PC-9 (cell line): ENCODE measurements around the gene HSFX1. TPM values are rescaled to one million over a fixed set of nuclear protein-coding genes. Genes with fewer than 3 reads are reported as not detected.

Experiments
- BruUV-seq: library from RNA; stranded (reverse); fragments of 400-500 nt; replicated peaks from 2 replicates; lab custom pipeline; 2021; lab: Mats Ljungman, UMichigan
- CTCF ChIA-PET: fragments of 300-600 bp; sonication (Branson Sonifier 250); formaldehyde crosslinking; loops from one replicate; lab custom pipeline; 2022; ENCODE audit warnings: antibody characterized with exemption; lab: Charles Lee
- POLR2A ChIA-PET: fragments of 300-600 bp; sonication (Branson Sonifier 250); formaldehyde crosslinking; loops from one replicate; lab custom pipeline; 2022; ENCODE audit warnings: antibody characterized with exemption; ENCODE audit not compliant: unreplicated experiment; lab: Charles Lee
- DNase-seq, 2 experiments: peaks; one replicate each; pipeline versions ENCODE4 v3.0.0 to v3.0.0-alpha.2; 2015 to 2022; ENCODE audit warnings: mixed read lengths in 1 of 2
- H2AFZ ChIP-seq: fragments of 200-600 bp; sonication (generic); 2 replicates; pipeline ENCODE4 v1.8.1; 2017; ENCODE audit warnings: antibody characterized with exemption
- H3F3A ChIP-seq: fragments of 200-600 bp; sonication (generic); 2 replicates; pipeline ENCODE4 v1.8.1; 2017; ENCODE audit warnings: antibody characterized with exemption, mild to moderate bottlenecking, low read depth; ENCODE audit not compliant: insufficient read depth
- H3K27ac ChIP-seq: fragments of 200-600 bp; sonication (generic); 2 replicates; pipeline ENCODE4 v1.6.1; 2016; ENCODE audit warnings: mixed run types
- H3K27me3 ChIP-seq: fragments of 200-600 bp; sonication (generic); 2 replicates; pipeline ENCODE4 v1.6.1; 2016; ENCODE audit warnings: low read depth, mixed run types; ENCODE audit not compliant: insufficient read depth
- H3K36me3 ChIP-seq: fragments of 200-600 bp; sonication (generic); 2 replicates; pipeline ENCODE4 v1.6.1; 2016; ENCODE audit warnings: low read depth, mixed run types
- H3K4me1 ChIP-seq: fragments of 200-600 bp; sonication (generic); replicated peaks from 2 replicates; pipeline ENCODE4 v1.6.1; 2016; ENCODE audit warnings: mixed run types; ENCODE audit not compliant: insufficient read depth
- H3K4me2 ChIP-seq: fragments of 200-600 bp; sonication (generic); 2 replicates; pipeline ENCODE4 v1.6.1; 2017; ENCODE audit warnings: mixed run types
- H3K4me3 ChIP-seq: fragments of 200-600 bp; sonication (generic); 2 replicates; pipeline ENCODE4 v1.6.1; 2016; ENCODE audit warnings: mixed run types
- H3K79me2 ChIP-seq: fragments of 200-600 bp; sonication (generic); 2 replicates; pipeline ENCODE4 v1.6.1; 2017; ENCODE audit warnings: low read depth, mixed run types
- H3K9me2 ChIP-seq: fragments of 200-600 bp; sonication (generic); 2 replicates; pipeline ENCODE4 v1.8.1; 2017; ENCODE audit warnings: mild to moderate bottlenecking; ENCODE audit not compliant: insufficient read depth
- H3K9me3 ChIP-seq: fragments of 200-600 bp; sonication (generic); 2 replicates; pipeline ENCODE4 v1.8.1; 2016; ENCODE audit warnings: low read depth; ENCODE audit not compliant: insufficient read depth
- H4K20me1 ChIP-seq: fragments of 200-600 bp; sonication (generic); 2 replicates; pipeline ENCODE4 v1.8.1; 2017; ENCODE audit not compliant: insufficient read depth
- EZH2 ChIP-seq: fragments of 200-600 bp; sonication (generic); IDR thresholded peaks from 2 replicates; pipeline ENCODE4 v1.8.0; 2017; ENCODE audit warnings: antibody characterized with exemption, low read depth
- intact Hi-C: fragments of 100-400 bp; cut with micrococcal nuclease; formaldehyde crosslinking; loops from one replicate; pipeline ENCODE4 v1.10.0; 2022; ENCODE audit not compliant: unreplicated experiment
- total RNA-seq: library from RNA; stranded (reverse); gene quantifications from 2 replicates; pipeline ENCODE4 v1.2.3, GENCODE V29; 2021
- TF ChIP-seq, protein P1 (sequence below): fragments of 200-600 bp; sonication (generic); conservative IDR thresholded peaks from 2 replicates; pipeline ENCODE4 v1.6.1; 2017; ENCODE audit warnings: mixed run types, antibody characterized with exemption, mild to moderate bottlenecking, moderate library complexity

HSFX1 gene
- total RNA-seq, 1 experiment from 2014 or later: 2.4 TPM

DNA sequence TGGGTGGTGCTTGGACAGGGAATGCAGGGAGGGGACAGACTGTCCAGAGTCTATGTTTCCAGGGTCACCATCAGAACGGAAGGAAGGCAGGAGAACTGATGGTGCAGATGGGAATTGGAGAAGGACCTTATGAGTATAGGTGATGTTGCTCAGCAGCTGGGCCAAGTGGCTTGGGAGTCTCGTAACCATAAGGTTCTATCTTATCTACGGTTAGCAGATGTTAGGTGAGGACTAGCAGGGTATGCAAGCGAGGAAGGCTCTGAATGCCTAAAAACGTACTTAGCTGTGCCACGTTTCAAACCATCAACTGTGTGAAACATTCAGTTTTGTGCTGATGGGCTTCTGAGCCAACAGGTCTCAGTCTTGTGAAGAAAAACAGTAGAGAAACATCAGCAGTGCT, 30.2 kb downstream of the HSFX1 start:
- no TSS peak for BruUV-seq
- TF ChIP-seq, protein P1, sequence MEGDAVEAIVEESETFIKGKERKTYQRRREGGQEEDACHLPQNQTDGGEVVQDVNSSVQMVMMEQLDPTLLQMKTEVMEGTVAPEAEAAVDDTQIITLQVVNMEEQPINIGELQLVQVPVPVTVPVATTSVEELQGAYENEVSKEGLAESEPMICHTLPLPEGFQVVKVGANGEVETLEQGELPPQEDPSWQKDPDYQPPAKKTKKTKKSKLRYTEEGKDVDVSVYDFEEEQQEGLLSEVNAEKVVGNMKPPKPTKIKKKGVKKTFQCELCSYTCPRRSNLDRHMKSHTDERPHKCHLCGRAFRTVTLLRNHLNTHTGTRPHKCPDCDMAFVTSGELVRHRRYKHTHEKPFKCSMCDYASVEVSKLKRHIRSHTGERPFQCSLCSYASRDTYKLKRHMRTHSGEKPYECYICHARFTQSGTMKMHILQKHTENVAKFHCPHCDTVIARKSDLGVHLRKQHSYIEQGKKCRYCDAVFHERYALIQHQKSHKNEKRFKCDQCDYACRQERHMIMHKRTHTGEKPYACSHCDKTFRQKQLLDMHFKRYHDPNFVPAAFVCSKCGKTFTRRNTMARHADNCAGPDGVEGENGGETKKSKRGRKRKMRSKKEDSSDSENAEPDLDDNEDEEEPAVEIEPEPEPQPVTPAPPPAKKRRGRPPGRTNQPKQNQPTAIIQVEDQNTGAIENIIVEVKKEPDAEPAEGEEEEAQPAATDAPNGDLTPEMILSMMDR: no peak
- no peak for TF ChIP-seq EZH2
- Histone ChIP-seq H3F3A (no peaks in the 10 kb centered on the region), H3K27me3 (peaks cover 53% of the 10 kb centered on the region; the same call in 1 of the 2 replicates), H3K4me3 (no peak overlapping the region), H3K79me2 (no peaks in the 10 kb centered on the region), H3K9me2 (no peaks in the 10 kb centered on the region), H3K9me3 (no peaks in the 10 kb centered on the region), H3K4me1 (no peaks in the 10 kb centered on the region), H3K4me2 (no peak overlapping the region), H3K36me3 (no peaks in the 10 kb centered on the region), H4K20me1 (no peaks in the 10 kb centered on the region), H3K27ac (no peak overlapping the region), H2AFZ (no peak overlapping the region)
- ChIA-PET POLR2A (no interaction called here), CTCF (no interaction called here)
- DNase-seq: no peak
- intact Hi-C loops: no loop called here

DNA sequence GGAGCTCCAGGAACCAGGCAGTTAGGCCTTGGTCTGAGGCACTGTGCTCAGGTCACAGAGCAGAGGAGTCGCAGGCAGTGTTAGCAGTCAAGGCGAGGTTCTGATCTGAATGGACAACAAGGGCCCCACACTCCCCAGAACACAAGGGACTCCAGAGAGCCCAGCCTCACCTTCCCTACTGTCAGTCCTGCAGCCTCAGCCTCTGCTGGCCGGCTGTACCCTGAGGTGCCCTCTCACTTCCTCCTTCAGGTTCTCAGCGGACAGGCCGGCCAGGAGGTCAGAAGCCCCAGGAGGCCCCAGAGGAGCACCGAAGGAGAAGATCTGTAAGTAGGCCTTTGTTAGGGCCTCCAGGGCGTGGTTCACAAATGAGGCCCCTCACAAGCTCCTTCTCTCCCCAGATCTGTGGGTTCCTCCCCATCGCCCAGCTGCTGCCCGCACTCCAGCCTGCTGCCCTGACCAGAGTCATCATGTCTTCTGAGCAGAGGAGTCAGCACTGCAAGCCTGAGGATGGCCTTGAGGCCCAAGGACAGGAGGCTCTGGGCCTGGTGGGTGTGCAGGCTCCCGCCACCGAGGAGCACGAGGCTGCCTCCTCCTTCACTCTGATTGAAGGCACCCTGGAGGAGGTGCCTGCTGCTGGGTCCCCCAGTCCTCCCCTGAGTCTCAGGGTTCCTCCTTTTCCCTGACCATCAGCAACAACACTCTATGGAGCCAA, 34.0 kb downstream of the HSFX1 start:
- no peak overlapping the region for H2AFZ ChIP-seq
- intact Hi-C loops: no loop called here
- BruUV-seq: no TSS peak

GRCh38 chrX:149818652-149819051, 44.8 kb downstream of the HSFX1 start:
- BruUV-seq: no TSS peak
- TF ChIP-seq, protein P1: no peak
- TF ChIP-seq EZH2: no peak
- Histone ChIP-seq H3K27ac (no peak overlapping the region), H3K27me3 (peaks cover 46% of the 10 kb centered on the region), H3K79me2 (no peaks in the 10 kb centered on the region), H3F3A (no peaks in the 10 kb centered on the region), H3K4me1 (no peaks in the 10 kb centered on the region), H4K20me1 (no peaks in the 10 kb centered on the region), H3K9me3 (no peaks in the 10 kb centered on the region; the same call in 1 of the 2 replicates), H3K4me3 (no peak overlapping the region), H2AFZ (no peak overlapping the region), H3K4me2 (no peak overlapping the region), H3K9me2 (no peaks in the 10 kb centered on the region), H3K36me3 (no peaks in the 10 kb centered on the region)
- no peak for DNase-seq
- POLR2A ChIA-PET: no interaction called here
- CTCF ChIA-PET: no interaction called here
- intact Hi-C loops: no loop called here

More for the DNA sequence above, 34.0 kb downstream of the HSFX1 start:
- H3K9me2 ChIP-seq: no peaks in the 10 kb centered on the region
- ChIA-PET POLR2A (interaction anchor here (0.9 kb wide), 1 partner anchor 70 kb away, joined by 5 read pairs; no protein-coding TSS in a partner anchor), CTCF (no interaction called here)
- no peaks in the 10 kb centered on the region for H3K4me1 ChIP-seq
- DNase-seq: no peak
- H3K27me3 ChIP-seq: peaks cover 33% of the 10 kb centered on the region; the same call in 1 of the 2 replicates
- H3K27ac ChIP-seq: no peak overlapping the region
- no peaks in the 10 kb centered on the region for H4K20me1 ChIP-seq
- H3K36me3 ChIP-seq: no peaks in the 10 kb centered on the region
- H3K9me3 ChIP-seq: no peaks in the 10 kb centered on the region
- no peaks in the 10 kb centered on the region for H3K79me2 ChIP-seq
- H3F3A ChIP-seq: no peaks in the 10 kb centered on the region
- H3K4me3 ChIP-seq: no peak overlapping the region
- TF ChIP-seq EZH2: no peak
- TF ChIP-seq, protein P1: no peak
- no peak overlapping the region for H3K4me2 ChIP-seq
